Measurements from ENCODE around the gene UBAC1.

The UBAC1 gene

DNA sequence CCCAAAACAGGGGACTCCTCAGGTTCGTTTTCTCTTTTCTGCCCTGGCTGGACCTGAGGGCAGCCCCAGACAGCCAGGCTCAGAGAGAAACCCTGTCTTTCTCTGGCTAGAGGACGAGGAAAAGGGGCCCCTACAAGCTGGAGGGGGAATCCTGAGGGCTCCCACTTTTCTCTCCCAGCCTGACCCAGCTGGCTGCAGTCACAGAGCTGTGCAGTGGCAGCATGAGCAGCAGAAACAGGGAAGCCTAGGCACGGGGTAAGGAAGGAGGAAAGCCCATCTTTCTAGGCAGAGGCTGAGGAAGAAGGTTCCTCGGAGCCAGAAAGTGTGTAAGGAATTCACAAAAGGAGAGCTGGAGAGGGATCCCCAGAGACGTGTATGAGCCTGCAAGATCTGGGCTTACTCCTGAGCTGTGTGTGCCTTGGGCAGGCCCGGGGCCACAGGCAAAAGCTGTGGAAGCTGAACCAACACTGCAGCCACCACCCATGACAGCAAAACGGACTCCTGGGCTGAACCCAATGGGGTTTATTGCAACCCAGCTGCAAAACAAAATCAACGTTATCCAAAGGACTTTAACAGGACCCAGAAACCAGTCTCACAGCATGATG, 70.0 kb downstream of the UBAC1 start:
- TF ChIP-seq CTCF (IDR thresholded peaks at IDR 0.05; ENCODE audit: borderline replicate concordance, insufficient read depth, low read depth, low read length), result no peak
- H3K4me3 ChIP-seq (ENCODE audit: low read depth, low read length), result no peak overlapping the region

DNA sequence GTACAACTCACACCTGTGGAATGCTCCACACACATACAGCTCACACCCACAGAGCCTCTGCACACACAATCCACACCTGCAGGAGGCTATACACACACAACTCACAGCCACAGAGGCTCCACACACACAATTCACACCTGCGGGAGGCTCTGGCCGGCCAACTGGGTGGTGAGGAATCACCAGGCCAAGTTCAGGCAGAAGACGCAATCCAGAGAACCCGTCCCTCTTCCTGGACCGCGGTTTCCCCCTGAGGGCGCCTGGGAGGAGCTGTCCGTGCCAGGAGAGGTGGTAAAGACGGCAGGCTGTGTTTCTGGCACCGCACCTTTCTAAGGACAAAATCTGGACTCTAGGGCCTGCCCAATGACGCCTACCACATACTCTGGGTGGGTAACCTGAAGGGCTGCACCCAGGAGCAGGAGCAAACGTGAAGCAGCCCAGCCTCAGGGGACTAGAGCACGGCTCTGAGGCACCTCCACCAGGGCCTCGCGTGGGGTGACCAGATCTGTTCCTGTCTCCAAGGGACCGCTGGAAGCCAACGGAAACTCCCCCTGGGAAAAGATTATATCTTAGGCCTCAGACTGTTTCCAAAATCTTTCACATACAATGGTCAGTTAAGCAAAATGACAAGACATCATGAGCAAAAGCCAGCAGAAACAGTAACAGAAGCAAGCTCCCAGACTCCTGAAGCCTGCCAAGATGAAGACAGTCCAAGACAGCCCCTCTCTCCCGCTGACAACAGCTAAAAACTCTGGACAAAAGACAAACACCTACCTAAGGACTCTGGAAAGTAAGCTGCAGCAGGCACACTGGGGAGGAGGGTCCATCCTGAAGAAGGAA, 70.8 kb downstream of the UBAC1 start:
- no peak for TF ChIP-seq CTCF (IDR thresholded peaks at IDR 0.05; ENCODE audit: borderline replicate concordance, insufficient read depth, low read depth, low read length)
- no peak overlapping the region for H3K4me3 ChIP-seq (ENCODE audit: low read depth, low read length)

DNA sequence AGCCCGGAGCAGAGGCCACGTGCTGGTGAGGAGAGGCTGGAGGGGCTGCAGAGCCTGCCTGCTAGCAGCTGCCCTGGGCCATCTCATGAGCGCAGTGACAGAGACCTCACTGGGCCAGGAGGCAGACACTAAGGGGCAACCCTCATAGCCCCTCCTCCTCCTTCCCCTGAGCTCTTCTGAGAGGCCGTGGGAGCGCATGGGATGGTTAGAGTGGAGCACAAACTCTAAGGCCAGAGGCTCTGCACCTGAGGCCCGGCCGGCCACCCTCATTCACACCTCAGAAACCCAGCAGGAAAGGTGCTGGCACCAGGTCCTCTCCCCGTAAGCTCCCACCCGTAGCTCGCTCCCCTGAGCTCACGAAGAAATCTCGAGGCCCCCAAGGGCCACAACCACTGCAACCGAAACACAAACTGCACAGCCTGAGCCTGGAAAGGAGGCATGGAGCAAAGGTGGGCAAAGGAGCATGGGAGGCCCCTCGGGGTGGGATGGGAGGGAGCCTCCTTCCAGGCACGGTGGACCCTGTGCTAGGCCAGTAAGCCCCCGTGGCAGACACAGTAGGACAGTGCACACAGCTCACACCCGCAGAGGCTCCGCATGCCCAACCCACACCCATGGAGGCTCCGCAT, 71.5 kb downstream of the UBAC1 start:
- TF ChIP-seq CTCF (IDR thresholded peaks at IDR 0.05; ENCODE audit: borderline replicate concordance, insufficient read depth, low read depth, low read length), result no peak
- H3K4me3 ChIP-seq (ENCODE audit: low read depth, low read length), result no peak overlapping the region

GRCh38 chr9:135888766-135889394, 72.3 kb downstream of the UBAC1 start:
- TF ChIP-seq CTCF (IDR thresholded peaks at IDR 0.05; ENCODE audit: borderline replicate concordance, insufficient read depth, low read depth, low read length), result no peak
- H3K4me3 ChIP-seq (ENCODE audit: low read depth, low read length), result no peak overlapping the region

- no peak overlapping the region for H3K4me3 ChIP-seq (ENCODE audit: low read depth, low read length)
- TF ChIP-seq CTCF (IDR thresholded peaks at IDR 0.05; ENCODE audit: borderline replicate concordance, insufficient read depth, low read depth, low read length), result no peak
Observed at GRCh38 chr9:135888126-135888765, 72.9 kb downstream of the UBAC1 start.

GRCh38 chr9:135887585-135888050, 73.6 kb downstream of the UBAC1 start:
- H3K4me3 ChIP-seq (ENCODE audit: low read depth, low read length), result no peak overlapping the region
- 0 out of 2 replicates have a peak, but pooled peaks have one; percentile 10 for TF ChIP-seq CTCF (IDR thresholded peaks at IDR 0.05; ENCODE audit: borderline replicate concordance, insufficient read depth, low read depth, low read length)

Measured in GM12875 (cell line).